Loucy (cell line): ENCODE results near the gene POC1B.

ENCODE experiments used
- H2AFZ ChIP-seq: fragments of 200-600 bp; sonication (generic); 2 replicates; pipeline ENCODE4 v1.6.0; 2016; ENCODE audit warnings: antibody characterized with exemption, mild to moderate bottlenecking, low read length, moderate library complexity
- H3F3A ChIP-seq: fragments of 200-600 bp; 2 replicates; pipeline ENCODE4 v1.6.0; 2016; ENCODE audit warnings: antibody characterized with exemption, low read depth, mild to moderate bottlenecking
- H3K27me3 ChIP-seq: fragments of 200-600 bp; sonication (generic); 2 replicates; pipeline ENCODE4 v1.6.1; 2014; ENCODE audit warnings: low read length, mild to moderate bottlenecking; ENCODE audit not compliant: insufficient read depth, poor library complexity, severe bottlenecking
- H3K36me3 ChIP-seq: fragments of 200-600 bp; sonication (generic); 2 replicates; pipeline ENCODE4 v1.6.1; 2016; ENCODE audit warnings: low read length; ENCODE audit not compliant: insufficient read depth
- H3K4me1 ChIP-seq: fragments of 200-600 bp; sonication (generic); 2 replicates; pipeline ENCODE4 v1.5.1; 2014; ENCODE audit warnings: low read length, mild to moderate bottlenecking; ENCODE audit not compliant: insufficient read depth, poor library complexity, severe bottlenecking
- H3K4me2 ChIP-seq: fragments of 200-600 bp; sonication (generic); 2 replicates; pipeline ENCODE4 v1.6.0; 2014; ENCODE audit warnings: antibody characterized with exemption, low read length, low read depth, mild to moderate bottlenecking; ENCODE audit not compliant: poor library complexity, severe bottlenecking
- H3K4me3 ChIP-seq: fragments of 200-600 bp; sonication (generic); 2 replicates; pipeline ENCODE4 v1.5.1; 2014; ENCODE audit warnings: low read length, mild to moderate bottlenecking, mixed read lengths; ENCODE audit not compliant: poor library complexity, severe bottlenecking
- H3K79me2 ChIP-seq: fragments of 200-600 bp; sonication (generic); 2 replicates; pipeline ENCODE4 v1.6.1; 2014; ENCODE audit warnings: low read length; ENCODE audit not compliant: insufficient read depth
- H3K9ac ChIP-seq: fragments of 200-600 bp; sonication (generic); 2 replicates; pipeline ENCODE4 v1.6.0; 2014; ENCODE audit warnings: mild to moderate bottlenecking, low read depth, low read length, moderate library complexity; ENCODE audit not compliant: poor library complexity, severe bottlenecking
- H3K9me2 ChIP-seq: fragments of 200-600 bp; sonication (generic); replicated peaks from 2 replicates; pipeline ENCODE4 v1.6.1; 2016; ENCODE audit warnings: low read depth, low read length, mixed read lengths
- H3K9me3 ChIP-seq: fragments of 200-600 bp; sonication (generic); 2 replicates; pipeline ENCODE4 v1.6.1; 2014; ENCODE audit warnings: mild to moderate bottlenecking, antibody characterized with exemption, low read length, low read depth; ENCODE audit not compliant: insufficient read depth
- H4K20me1 ChIP-seq: fragments of 200-600 bp; sonication (generic); 2 replicates; pipeline ENCODE4 v1.6.0; 2014; ENCODE audit warnings: antibody characterized with exemption, low read length, mild to moderate bottlenecking; ENCODE audit not compliant: insufficient read depth, poor library complexity, severe bottlenecking
- CTCF ChIP-seq: fragments of 200-600 bp; sonication (generic); conservative IDR thresholded peaks from 2 replicates; pipeline ENCODE4 v1.5.1; 2014; ENCODE audit warnings: mild to moderate bottlenecking, antibody characterized with exemption, low read length
- EZH2phosphoT487 ChIP-seq: fragments of 200-600 bp; IDR thresholded peaks from 2 replicates; pipeline ENCODE4 v1.6.1; 2018; ENCODE audit warnings: antibody characterized with exemption, mild to moderate bottlenecking, moderate library complexity, borderline replicate concordance

POC1B gene

DNA sequence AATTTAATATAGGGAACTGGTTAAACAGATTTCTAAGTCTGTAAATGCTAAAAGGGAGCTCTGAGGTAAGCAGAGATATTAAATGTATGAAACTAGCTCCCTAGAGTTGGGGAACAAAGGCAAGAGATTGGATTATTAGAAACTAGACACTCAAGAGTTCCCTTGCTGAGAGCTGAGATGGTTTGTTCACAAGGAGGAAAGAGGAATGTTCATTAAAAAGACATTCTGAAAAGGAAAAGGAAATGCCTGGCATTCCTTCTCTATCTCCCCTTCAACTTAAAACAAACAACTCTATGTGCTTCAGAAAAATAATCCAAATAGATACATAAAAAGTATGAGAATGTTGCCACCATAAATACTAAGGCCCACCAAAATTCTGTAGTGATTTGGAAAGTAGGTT, 74.9 kb downstream of the POC1B start:
- Histone ChIP-seq H3K9ac (no peak overlapping the region), H3K79me2 (no peaks in the 10 kb centered on the region)
- TF ChIP-seq CTCF (no peak), EZH2phosphoT487 (no peak)

GRCh38 chr12:89448951-89449371, 76.9 kb downstream of the POC1B start:
- no peaks in the 10 kb centered on the region for H3K79me2 ChIP-seq
- H3K9me2 ChIP-seq, result no peaks in the 10 kb centered on the region
- no peak overlapping the region for H3K4me2 ChIP-seq
- H3K9ac ChIP-seq, result no peak overlapping the region
- H3F3A ChIP-seq, result no peaks in the 10 kb centered on the region
- no peaks in the 10 kb centered on the region for H3K9me3 ChIP-seq
- no peaks in the 10 kb centered on the region for H3K36me3 ChIP-seq
- H4K20me1 ChIP-seq, result no peaks in the 10 kb centered on the region
- H2AFZ ChIP-seq, result no peak overlapping the region
- H3K27me3 ChIP-seq, result no peaks in the 10 kb centered on the region
- no peak overlapping the region for H3K4me3 ChIP-seq
- TF ChIP-seq CTCF, result no peak
- no peaks in the 10 kb centered on the region for H3K4me1 ChIP-seq

More for the DNA sequence above, 74.9 kb downstream of the POC1B start:
- H4K20me1 ChIP-seq, result no peaks in the 10 kb centered on the region
- H3K27me3 ChIP-seq, result no peaks in the 10 kb centered on the region
- H3F3A ChIP-seq, result no peaks in the 10 kb centered on the region
- no peaks in the 10 kb centered on the region for H3K36me3 ChIP-seq
- H2AFZ ChIP-seq, result no peak overlapping the region
- no peak overlapping the region for H3K4me3 ChIP-seq
- H3K4me2 ChIP-seq, result no peak overlapping the region
- H3K9me3 ChIP-seq, result no peaks in the 10 kb centered on the region
- H3K4me1 ChIP-seq, result no peaks in the 10 kb centered on the region
- no peaks in the 10 kb centered on the region for H3K9me2 ChIP-seq

DNA sequence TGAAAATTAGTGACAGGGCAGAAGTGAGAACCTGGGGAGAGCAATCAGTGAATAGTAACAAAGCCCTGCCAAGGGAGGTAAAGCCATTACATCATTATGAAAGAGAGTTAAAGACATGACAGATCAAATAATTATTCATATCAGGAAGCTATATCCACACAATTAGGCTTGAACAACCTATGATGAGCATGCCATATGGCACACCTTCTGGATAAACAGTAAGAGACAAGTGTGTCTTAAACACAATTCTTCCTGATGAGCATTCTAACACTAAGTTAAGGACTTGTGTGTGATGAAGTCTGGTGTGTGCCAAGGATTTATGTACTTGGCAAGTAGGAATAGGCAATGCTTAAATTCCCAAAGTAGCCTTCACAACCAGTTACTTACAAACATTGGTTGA, 77.3 kb downstream of the POC1B start:
- Histone ChIP-seq H3K27me3 (no peaks in the 10 kb centered on the region), H3K4me3 (no peak overlapping the region), H3K36me3 (no peaks in the 10 kb centered on the region), H2AFZ (no peak overlapping the region), H3K79me2 (no peaks in the 10 kb centered on the region), H3F3A (no peaks in the 10 kb centered on the region), H4K20me1 (no peaks in the 10 kb centered on the region), H3K9me2 (no peaks in the 10 kb centered on the region), H3K4me1 (no peaks in the 10 kb centered on the region), H3K9ac (no peak overlapping the region), H3K9me3 (no peaks in the 10 kb centered on the region), H3K4me2 (no peak overlapping the region)
- TF ChIP-seq EZH2phosphoT487 (no peak), CTCF (no peak)
